AG10803 (cell line): ENCODE results near the gene ZNF205.
"Not testable (repeated sequence)": the region's sequence is repeated elsewhere in the genome, so short reads cannot be mapped to it uniquely, and the experiment has no call there.

Experiments
- DNase-seq: peaks from one replicate; pipeline ENCODE4 v3.0.0; 2010; ENCODE audit warnings: low read depth
- H3K4me3 ChIP-seq: 2 replicates; pipeline ENCODE4 v1.5.1; 2011; ENCODE audit warnings: mild to moderate bottlenecking, low read length, control low read depth
- TF ChIP-seq, protein P1 (sequence below): conservative IDR thresholded peaks from 2 replicates; pipeline ENCODE4 v1.5.1; 2011; ENCODE audit warnings: mild to moderate bottlenecking, low read length, control low read depth, inconsistent platforms

The ZNF205 gene

DNA sequence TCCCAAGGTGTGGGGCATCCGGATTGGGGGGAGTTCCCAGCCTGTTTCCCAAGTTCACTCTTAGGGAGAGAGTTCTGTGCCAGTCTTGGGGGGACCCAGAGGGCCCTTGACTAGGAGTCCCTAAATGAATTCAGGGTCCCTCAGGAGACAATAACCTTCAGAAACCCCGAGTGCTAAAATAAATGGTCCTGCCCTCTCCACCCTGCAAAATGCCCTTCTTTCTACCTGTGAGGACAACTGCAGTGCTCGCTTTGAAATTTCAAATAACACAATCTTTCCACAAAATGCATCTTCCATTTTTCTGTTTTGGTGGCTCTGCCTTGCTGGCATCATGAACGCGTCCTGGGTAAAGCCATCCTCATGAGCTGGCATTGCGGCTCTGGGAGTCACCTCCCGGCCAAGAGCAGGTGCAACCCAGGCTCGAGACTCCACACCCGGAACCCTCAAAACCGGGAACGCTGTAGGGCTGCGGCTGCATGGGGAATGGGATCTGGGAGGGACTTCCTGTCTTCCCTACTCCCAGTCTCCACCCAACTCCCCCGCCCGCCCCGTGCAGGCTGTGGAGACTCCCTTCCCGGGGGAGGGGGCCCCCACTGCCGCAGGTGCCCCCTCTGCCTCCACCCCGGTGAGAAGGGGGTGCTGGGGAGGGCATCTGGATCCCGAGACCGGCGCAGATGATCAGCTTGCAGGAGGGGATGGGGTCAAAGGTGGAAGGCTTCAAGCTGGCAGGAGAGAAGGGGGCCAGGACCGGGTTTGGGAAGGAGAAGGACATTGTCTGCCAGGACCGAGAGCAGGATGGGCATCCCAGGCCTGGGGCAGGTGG lies at the start of gene ZNF205:
Gene ZNF205 (plus strand): TSS at position 529 of the 823 bp plus-strand sequence. CDS start 845 bp downstream, outside the sequence.
- H3K4me3 ChIP-seq, result peak within 1 kb of the TSS; percentile 94
- peak; percentile 67 for DNase-seq
- TF ChIP-seq, protein P1, sequence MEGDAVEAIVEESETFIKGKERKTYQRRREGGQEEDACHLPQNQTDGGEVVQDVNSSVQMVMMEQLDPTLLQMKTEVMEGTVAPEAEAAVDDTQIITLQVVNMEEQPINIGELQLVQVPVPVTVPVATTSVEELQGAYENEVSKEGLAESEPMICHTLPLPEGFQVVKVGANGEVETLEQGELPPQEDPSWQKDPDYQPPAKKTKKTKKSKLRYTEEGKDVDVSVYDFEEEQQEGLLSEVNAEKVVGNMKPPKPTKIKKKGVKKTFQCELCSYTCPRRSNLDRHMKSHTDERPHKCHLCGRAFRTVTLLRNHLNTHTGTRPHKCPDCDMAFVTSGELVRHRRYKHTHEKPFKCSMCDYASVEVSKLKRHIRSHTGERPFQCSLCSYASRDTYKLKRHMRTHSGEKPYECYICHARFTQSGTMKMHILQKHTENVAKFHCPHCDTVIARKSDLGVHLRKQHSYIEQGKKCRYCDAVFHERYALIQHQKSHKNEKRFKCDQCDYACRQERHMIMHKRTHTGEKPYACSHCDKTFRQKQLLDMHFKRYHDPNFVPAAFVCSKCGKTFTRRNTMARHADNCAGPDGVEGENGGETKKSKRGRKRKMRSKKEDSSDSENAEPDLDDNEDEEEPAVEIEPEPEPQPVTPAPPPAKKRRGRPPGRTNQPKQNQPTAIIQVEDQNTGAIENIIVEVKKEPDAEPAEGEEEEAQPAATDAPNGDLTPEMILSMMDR, result no peak

DNA sequence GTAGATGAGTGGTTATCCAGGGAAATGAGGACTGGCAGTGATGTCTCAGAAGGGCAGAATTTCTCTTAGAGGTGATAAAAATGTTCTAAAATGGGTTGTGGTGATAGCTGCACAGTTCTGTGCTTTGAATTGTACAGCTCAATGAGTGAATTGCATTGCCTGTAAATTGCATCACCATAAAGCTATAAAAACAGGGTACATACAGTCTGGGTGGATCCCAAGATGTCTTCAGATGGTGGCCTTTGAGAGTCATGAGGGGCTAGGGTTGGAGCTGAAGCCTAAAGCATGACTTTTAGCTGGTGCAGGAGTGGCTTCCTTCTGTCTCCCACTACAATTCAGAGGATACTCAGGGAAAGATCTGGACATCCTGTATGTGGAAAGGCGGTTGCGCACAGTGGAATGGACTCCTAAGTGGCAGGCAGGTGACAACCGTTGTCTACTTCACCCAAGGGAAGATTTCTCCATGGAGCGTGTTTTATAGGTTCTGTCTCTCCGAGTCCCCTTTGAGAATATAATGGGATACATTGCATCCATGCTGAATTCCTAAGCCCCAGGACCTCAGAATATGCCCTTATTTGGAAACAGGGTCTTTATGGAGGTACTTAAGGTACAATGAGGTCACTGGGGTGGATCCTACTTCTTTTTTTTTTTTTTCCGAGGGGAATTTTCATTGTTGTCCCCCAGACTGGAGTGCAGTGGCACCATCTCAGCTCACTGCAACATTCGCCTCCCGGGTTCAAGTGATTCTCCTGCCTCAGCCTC lies 48.6 kb upstream of the ZNF205 start:
- TF ChIP-seq, protein P1, result no peak
- no peak overlapping the region for H3K4me3 ChIP-seq

DNA sequence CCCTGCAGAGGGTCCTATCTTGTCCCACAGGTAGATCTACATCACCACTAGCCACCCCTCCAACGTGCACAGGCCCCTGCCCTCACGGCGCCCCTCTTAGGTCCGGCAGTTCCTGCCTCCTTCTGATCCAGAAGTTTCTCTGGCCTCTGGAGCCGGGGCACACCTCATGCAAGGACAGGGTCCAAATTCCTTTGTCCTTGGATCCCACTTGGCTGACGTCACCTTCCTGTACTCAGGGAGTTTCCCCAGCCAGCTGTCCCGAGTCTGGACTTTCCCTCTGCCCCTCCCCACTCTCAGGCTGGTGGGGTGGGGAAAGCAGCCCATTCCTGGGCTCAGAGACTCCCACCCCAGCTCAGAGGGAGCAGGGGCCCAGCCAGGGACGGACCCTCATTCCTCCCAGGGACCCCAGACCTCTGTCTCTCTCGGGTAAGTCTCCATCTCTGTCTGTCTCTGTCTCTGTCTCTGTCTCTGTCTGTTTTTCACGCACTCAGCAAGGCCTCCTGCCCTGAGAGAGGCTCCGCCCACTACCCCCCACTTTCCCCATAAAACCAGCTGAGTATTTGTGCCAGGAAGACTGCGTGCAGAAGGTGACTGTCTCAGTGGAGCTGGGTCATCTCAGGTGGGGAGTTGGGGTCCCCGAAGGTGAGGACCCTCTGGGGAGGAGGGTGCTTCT lies 47.2 kb upstream of the ZNF205 start, which contains the start of gene IL32:
Gene IL32 (plus strand): TSS at position 572 of the 673 bp plus-strand sequence. CDS start 172 bp downstream, outside the sequence.
- DNase-seq, result peak; percentile 78
- TF ChIP-seq, protein P1, result no peak
- H3K4me3 ChIP-seq, result peak within 1 kb of the TSS; percentile 39

More for the DNA sequence above, 48.6 kb upstream of the ZNF205 start:
- no peak for DNase-seq

GRCh38 chr16:3065742-3066439 lies 46.5 kb upstream of the ZNF205 start:
- TF ChIP-seq, protein P1, result no peak
- no peak for DNase-seq
- peak overlapping the region; percentile 39 for H3K4me3 ChIP-seq

GRCh38 chr16:3066440-3066748 lies 46.0 kb upstream of the ZNF205 start:
- 0 out of 2 replicates have a peak overlapping the region, but pooled peaks have one; percentile 15 for H3K4me3 ChIP-seq
- DNase-seq, result no peak
- TF ChIP-seq, protein P1, result no peak

DNA sequence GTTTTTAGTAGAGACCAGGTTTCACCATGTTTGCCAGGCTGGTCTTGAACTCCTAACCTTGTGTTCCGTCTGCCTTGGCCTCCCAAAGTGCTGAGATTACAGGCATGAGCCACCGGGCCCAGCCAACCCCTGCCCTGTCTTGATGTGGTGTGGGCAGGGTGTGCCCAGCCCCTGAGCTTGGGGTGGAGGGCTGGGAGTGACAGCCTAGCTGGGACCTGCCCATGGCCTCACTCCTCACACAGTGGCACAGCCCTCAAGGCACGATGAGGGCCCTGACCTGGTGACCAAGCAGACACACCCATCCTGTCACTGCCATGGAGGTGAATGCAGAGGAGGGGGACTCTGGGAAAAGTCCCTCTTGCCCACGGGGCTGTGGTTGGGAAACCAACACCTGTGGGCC lies 43.9 kb upstream of the ZNF205 start:
- H3K4me3 ChIP-seq, result no peak overlapping the region
- no peak for DNase-seq
- TF ChIP-seq, protein P1, result no peak

DNA sequence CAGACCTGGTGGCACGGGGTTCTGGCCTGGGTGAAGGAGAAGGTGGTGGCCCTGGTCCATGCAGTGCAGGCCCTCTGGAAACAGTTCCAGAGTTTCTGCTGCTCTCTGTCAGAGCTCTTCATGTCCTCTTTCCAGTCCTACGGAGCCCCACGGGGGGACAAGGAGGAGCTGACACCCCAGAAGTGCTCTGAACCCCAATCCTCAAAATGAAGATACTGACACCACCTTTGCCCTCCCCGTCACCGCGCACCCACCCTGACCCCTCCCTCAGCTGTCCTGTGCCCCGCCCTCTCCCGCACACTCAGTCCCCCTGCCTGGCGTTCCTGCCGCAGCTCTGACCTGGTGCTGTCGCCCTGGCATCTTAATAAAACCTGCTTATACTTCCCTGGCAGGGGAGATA lies 43.2 kb upstream of the ZNF205 start:
- not testable (repeated sequence) for H3K4me3 ChIP-seq

More for the DNA sequence above, 43.2 kb upstream of the ZNF205 start:
- not testable (repeated sequence) for DNase-seq
